IPS-15b (cell line): ENCODE data around the gene KCNMB4.
"Not testable (repeated sequence)": the region's sequence is repeated elsewhere in the genome, so short reads cannot be mapped to it uniquely, and the experiment has no call there.

ENCODE experiments used
- H3K27me3 ChIP-seq: one replicate; pipeline ENCODE4 v1.6.1; 2013; ENCODE audit warnings: low read length; ENCODE audit not compliant: control insufficient read depth, insufficient read depth
- H3K36me3 ChIP-seq: one replicate; pipeline ENCODE4 v1.6.1; 2013; ENCODE audit warnings: low read length; ENCODE audit not compliant: control insufficient read depth, insufficient read depth
- H3K4me1 ChIP-seq: one replicate; pipeline ENCODE4 v1.6.1; 2013; ENCODE audit warnings: mild to moderate bottlenecking, low read length; ENCODE audit not compliant: control insufficient read depth, insufficient read depth
- H3K4me3 ChIP-seq: one replicate; pipeline ENCODE4 v1.5.1; 2013; ENCODE audit warnings: low read depth, low read length
- H3K9ac ChIP-seq: one replicate; pipeline ENCODE4 v1.6.1; 2013; ENCODE audit warnings: low read depth, mild to moderate bottlenecking, low read length
- H3K9me3 ChIP-seq: one replicate; pipeline ENCODE4 v1.6.1; 2013; ENCODE audit warnings: mild to moderate bottlenecking, low read length; ENCODE audit not compliant: control insufficient read depth, insufficient read depth

Gene KCNMB4

GRCh38 chr12:70383484-70383883, 17.4 kb downstream of the KCNMB4 start:
- no peaks in the 10 kb centered on the region for H3K9me3 ChIP-seq
- H3K27me3 ChIP-seq = no peaks in the 10 kb centered on the region
- H3K36me3 ChIP-seq = no peaks in the 10 kb centered on the region
- H3K4me1 ChIP-seq = peaks cover 2% of the 10 kb centered on the region
- no peak overlapping the region for H3K4me3 ChIP-seq
- H3K9ac ChIP-seq = no peak overlapping the region

- Histone ChIP-seq H3K4me3 (no peak overlapping the region), H3K4me1 (peaks cover 2% of the 10 kb centered on the region), H3K36me3 (no peaks in the 10 kb centered on the region), H3K27me3 (no peaks in the 10 kb centered on the region), H3K9ac (no peak overlapping the region), H3K9me3 (no peaks in the 10 kb centered on the region)
Observed at GRCh38 chr12:70383886-70384285, 17.8 kb downstream of the KCNMB4 start.

- H3K9me3 ChIP-seq = no peaks in the 10 kb centered on the region
- H3K4me1 ChIP-seq = peaks cover 2% of the 10 kb centered on the region
- no peak overlapping the region for H3K4me3 ChIP-seq
- no peaks in the 10 kb centered on the region for H3K36me3 ChIP-seq
- no peaks in the 10 kb centered on the region for H3K27me3 ChIP-seq
- H3K9ac ChIP-seq = no peak overlapping the region
Observed at GRCh38 chr12:70386771-70387170, 20.7 kb downstream of the KCNMB4 start.

DNA sequence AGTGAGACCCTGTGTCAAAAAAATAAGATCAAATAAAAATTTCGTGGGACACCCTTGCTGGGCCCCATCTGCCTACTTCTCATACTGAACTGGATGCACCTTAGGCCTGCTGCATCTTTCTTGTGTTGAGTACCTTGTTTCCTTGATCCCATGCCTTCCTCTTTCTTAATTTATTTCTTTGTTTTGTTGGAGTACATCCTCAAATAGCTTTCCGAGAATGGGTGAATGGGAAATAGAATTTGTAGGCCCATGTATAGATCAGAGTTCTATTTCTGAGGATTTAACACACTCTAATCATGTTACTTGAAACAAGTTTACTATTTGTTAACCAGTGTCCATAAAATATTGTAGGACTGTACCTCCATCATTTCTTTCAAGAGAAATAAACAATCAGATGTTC, 23.6 kb downstream of the KCNMB4 start:
- Histone ChIP-seq H3K9me3 (no peaks in the 10 kb centered on the region), H3K9ac (no peak overlapping the region), H3K27me3 (no peaks in the 10 kb centered on the region), H3K4me1 (no peaks in the 10 kb centered on the region), H3K36me3 (no peaks in the 10 kb centered on the region), H3K4me3 (no peak overlapping the region)

- H3K36me3 ChIP-seq, H3K4me1 ChIP-seq, H3K27me3 ChIP-seq, H3K4me3 ChIP-seq, H3K9ac ChIP-seq, H3K9me3 ChIP-seq: not testable (repeated sequence)
Observed at GRCh38 chr12:70392631-70393030, 26.5 kb downstream of the KCNMB4 start.

GRCh38 chr12:70393787-70394499, 27.9 kb downstream of the KCNMB4 start:
- Histone ChIP-seq H3K9me3 (no peaks in the 10 kb centered on the region), H3K9ac (no peak overlapping the region), H3K4me3 (no peak overlapping the region), H3K4me1 (no peaks in the 10 kb centered on the region), H3K27me3 (no peaks in the 10 kb centered on the region), H3K36me3 (no peaks in the 10 kb centered on the region)

DNA sequence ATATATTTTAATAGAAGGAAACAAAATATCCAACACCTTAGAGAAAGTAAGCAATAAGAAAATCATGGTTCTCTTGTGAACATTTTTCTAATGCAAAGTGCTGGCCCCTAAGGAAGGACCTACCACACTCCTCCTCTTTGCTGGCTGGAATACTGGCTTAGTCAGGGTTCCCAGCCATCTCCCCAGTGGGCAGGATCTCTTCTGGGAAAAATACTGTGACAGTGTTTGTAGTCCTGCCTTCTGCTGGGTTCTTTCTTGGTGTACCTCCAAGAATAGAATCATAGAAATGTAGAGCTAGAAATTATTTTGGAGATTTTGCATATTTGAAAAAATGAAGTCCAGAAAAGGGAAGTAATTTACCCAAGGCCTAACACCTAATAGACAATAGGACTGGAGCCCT, 31.9 kb downstream of the KCNMB4 start:
- H3K4me1 ChIP-seq = no peaks in the 10 kb centered on the region
- no peak overlapping the region for H3K4me3 ChIP-seq
- no peaks in the 10 kb centered on the region for H3K36me3 ChIP-seq
- H3K9ac ChIP-seq = no peak overlapping the region
- no peaks in the 10 kb centered on the region for H3K27me3 ChIP-seq
- H3K9me3 ChIP-seq = no peaks in the 10 kb centered on the region

DNA sequence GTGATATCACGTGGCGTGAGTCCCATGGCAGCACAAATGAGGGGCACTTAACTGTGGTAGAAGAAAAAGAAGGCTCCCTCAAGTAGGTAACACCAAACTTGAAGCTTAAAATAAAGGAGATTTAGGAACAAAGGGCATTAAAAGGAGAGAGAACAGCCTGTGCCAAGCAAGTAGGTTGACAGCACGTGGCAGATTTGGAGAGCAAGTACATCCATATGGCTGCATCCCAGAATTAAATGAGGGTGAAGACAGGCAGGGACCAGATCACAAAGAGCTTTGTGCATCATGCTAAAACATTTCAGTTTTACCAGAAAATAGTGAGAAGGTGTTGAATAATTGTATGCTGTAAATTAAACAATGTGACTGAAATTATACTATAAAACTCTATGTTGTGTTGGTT, 32.8 kb downstream of the KCNMB4 start:
- Histone ChIP-seq H3K27me3 (no peaks in the 10 kb centered on the region), H3K36me3 (no peaks in the 10 kb centered on the region), H3K4me1 (no peaks in the 10 kb centered on the region)

GRCh38 chr12:70399311-70399710, 33.2 kb downstream of the KCNMB4 start:
- no peaks in the 10 kb centered on the region for H3K9me3 ChIP-seq
- no peaks in the 10 kb centered on the region for H3K27me3 ChIP-seq
- no peaks in the 10 kb centered on the region for H3K36me3 ChIP-seq

More for the DNA sequence above, 32.8 kb downstream of the KCNMB4 start:
- Histone ChIP-seq H3K9ac (no peak overlapping the region), H3K9me3 (no peaks in the 10 kb centered on the region), H3K4me3 (no peak overlapping the region)

GRCh38 chr12:70400124-70400523, 34.0 kb downstream of the KCNMB4 start:
- Histone ChIP-seq H3K36me3 (no peaks in the 10 kb centered on the region), H3K4me1 (no peaks in the 10 kb centered on the region), H3K9ac (no peak overlapping the region), H3K27me3 (no peaks in the 10 kb centered on the region), H3K4me3 (no peak overlapping the region), H3K9me3 (no peaks in the 10 kb centered on the region)

More at GRCh38 chr12:70399311-70399710, 33.2 kb downstream of the KCNMB4 start:
- Histone ChIP-seq H3K9ac (no peak overlapping the region), H3K4me3 (no peak overlapping the region), H3K4me1 (no peaks in the 10 kb centered on the region)

GRCh38 chr12:70402597-70402996, 36.5 kb downstream of the KCNMB4 start:
- Histone ChIP-seq H3K27me3 (no peaks in the 10 kb centered on the region), H3K36me3 (peaks cover 3% of the 10 kb centered on the region)

GRCh38 chr12:70403826-70404225, 37.7 kb downstream of the KCNMB4 start:
- Histone ChIP-seq H3K4me3 (no peak overlapping the region), H3K4me1 (no peaks in the 10 kb centered on the region), H3K9ac (no peak overlapping the region), H3K36me3 (peaks cover 3% of the 10 kb centered on the region), H3K27me3 (no peaks in the 10 kb centered on the region), H3K9me3 (no peaks in the 10 kb centered on the region)

More at GRCh38 chr12:70402597-70402996, 36.5 kb downstream of the KCNMB4 start:
- H3K9ac ChIP-seq = no peak overlapping the region
- no peak overlapping the region for H3K4me3 ChIP-seq
- H3K9me3 ChIP-seq = no peaks in the 10 kb centered on the region
- H3K4me1 ChIP-seq = no peaks in the 10 kb centered on the region
